GM21390 (cell line): Measurements from ENCODE around the gene BCOR.

Experiments
- ATAC-seq: cut with Tn5 transposase; IDR thresholded peaks from one replicate; pipeline ENCODE4 v1.9.1; 2021; ENCODE audit not compliant: unreplicated experiment

The BCOR gene

DNA sequence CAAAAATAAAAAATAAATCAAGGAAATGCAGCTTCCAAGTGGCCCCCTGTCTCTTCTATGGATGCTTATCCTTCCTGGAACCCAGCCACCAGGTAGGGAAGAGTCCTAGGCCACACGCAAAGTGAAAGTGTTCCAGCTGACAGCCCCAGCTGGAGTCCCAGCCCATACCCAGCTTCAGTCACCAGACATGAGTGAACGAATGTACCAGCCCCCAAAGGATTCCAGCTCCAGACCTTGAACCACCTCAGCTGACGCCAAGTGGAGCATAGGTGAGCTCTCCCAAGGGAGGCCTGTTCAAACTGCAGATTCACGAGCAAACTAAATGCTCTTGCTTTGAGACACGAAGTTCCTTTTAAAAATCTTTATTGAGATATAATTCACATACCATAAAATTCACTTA lies 62.0 kb downstream of the BCOR start:
- no peak for ATAC-seq

DNA sequence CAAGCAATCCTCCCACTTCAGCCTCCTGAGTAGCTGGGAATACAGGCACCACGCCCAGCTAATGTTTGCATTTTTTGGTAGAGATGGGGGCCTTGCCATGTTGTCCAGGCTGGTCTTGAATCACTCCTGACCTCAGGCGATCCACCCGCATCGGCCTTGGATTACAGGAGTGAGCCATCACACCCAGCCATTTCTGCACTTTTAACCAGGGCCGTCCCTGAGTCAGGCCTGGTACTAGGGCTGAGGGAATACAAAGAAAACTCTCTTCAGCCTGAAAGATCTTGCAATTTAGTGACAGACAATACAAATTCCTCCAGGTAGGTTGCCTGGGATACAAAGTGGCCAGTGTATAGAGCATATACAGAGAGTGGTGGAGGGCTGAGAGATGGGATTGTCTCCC lies 65.8 kb downstream of the BCOR start:
- no peak for ATAC-seq

DNA sequence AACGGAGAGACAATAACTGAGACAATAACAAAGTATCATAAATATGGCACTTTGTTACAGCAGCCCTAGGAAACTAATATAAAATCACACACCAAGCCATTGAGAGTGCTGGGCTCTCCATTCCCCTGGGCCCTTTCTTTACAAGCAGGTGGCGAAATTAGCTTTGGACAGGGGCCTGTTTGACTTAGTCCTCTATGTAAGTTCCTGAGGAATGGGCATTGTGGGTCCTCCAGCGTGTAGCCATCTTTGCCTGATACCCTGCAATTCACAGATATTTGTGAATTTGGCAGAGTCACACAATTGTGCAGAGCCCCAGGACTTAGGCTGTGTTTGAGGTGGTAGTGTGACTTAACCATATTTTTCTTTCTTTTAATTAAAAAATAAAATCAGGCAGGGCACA lies 67.6 kb downstream of the BCOR start:
- no peak for ATAC-seq

DNA sequence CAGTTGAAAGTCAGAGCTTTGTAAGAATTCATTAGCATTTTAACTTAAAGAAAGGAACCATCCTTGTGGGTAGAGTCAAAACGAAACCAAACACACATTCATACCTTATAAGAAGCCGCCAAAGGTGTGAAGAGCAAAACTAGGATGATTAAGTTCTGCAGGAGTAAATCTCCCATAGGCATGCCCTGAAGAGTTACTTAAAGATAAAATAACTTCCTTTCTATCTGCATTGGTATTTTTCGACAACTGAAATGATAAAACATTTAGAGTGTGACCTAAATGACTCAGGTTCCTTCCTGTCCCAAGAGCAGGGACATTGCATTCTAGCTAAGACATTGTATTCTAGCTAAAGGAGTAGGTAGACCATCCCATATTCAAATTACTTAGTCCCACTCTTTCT lies 75.3 kb downstream of the BCOR start:
- no peak for ATAC-seq

DNA sequence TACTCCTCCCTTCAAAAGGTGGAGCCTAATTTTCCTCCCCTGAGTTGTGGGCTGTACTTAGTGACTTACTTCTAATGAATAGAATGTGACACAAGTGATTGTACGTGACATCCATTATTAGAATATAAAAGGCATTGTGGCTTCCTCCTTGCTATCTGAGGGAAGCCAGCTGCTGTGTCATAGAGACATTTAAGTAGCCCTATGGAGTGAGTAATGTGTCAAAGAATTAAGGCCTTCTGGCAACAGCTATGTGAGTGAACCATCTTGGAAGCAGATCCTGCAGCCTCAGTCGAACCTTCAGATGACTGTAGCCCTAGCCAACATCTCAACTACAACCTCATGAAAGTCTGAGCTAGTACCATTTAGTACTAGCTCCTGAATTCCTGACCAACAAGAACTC lies 76.1 kb downstream of the BCOR start:
- no peak for ATAC-seq

DNA sequence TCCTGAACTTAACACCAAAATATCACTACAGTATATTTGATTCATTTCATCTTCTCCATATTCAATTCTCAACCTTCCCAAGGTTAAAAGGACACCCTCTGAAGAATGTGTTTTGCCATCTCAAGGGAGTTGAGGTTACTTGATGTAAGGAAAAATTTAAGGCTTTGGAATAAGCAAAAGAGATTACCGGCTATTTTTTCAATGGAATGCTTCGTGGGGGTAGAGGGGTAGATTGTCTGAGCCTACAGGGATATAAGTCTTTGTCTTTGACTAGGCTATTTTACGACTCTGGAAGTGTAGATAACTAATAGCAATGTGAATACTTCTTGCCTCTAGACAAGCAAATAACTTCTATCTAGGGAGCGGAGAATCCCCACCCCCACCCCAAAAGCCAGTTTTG lies 78.2 kb downstream of the BCOR start:
- ATAC-seq: no peak

DNA sequence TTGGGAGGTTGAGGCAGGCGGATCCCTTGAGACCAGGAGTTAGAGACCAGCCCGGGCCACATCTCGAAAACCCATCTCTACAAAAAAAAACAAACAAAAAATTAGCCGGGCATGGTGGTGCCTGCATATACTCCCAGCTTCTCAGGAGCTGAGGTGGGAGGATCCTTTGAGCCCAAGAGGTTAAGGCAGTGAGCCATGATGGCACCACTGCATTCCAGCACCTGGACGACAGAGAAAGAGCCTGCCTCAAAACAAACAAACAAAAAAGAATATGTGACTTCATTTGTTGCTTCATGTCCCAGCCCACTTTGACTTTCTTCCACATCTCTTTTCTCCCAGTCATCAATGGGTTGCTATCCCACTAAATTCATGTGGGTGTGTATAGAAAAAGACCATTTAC lies 79.7 kb downstream of the BCOR start:
- no peak for ATAC-seq

DNA sequence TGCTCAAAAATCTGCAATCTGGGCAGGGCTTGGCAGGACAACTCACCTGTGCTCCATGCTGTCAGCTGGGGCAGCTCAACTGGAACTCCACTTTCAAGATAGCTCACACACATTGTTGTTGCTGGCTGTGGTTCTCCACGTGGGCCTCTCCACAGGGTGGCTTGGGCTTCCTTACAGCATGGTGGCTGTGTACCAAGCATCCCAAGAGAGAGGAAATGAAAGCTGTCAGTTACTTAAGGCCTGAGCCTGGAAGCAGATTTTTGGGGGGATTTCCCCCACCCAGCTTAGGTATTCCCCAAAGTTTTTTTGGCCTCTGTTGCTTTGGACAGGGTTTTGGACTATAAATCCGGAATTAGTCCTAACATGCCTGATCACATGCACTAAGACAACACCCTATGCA lies 81.0 kb downstream of the BCOR start:
- no peak for ATAC-seq

DNA sequence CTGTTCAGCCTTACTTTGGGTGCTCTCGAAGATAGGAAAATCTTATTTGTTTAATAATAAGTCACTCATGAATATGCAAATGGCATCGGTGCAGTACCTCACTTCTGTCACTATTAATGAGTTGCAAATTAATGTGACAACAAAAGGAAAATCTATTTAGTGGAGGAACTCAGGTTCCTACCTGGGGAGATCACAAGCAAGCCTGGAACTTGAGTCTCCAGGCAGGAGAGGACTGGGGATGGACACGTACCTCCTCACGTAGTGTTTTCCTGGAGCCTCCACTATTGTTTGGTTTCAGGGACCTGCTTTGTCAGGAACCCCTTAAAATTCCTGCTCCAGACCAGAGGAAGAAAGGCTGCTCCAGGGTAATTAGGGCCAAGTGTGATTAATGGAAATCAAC lies 82.1 kb downstream of the BCOR start:
- ATAC-seq: no peak

DNA sequence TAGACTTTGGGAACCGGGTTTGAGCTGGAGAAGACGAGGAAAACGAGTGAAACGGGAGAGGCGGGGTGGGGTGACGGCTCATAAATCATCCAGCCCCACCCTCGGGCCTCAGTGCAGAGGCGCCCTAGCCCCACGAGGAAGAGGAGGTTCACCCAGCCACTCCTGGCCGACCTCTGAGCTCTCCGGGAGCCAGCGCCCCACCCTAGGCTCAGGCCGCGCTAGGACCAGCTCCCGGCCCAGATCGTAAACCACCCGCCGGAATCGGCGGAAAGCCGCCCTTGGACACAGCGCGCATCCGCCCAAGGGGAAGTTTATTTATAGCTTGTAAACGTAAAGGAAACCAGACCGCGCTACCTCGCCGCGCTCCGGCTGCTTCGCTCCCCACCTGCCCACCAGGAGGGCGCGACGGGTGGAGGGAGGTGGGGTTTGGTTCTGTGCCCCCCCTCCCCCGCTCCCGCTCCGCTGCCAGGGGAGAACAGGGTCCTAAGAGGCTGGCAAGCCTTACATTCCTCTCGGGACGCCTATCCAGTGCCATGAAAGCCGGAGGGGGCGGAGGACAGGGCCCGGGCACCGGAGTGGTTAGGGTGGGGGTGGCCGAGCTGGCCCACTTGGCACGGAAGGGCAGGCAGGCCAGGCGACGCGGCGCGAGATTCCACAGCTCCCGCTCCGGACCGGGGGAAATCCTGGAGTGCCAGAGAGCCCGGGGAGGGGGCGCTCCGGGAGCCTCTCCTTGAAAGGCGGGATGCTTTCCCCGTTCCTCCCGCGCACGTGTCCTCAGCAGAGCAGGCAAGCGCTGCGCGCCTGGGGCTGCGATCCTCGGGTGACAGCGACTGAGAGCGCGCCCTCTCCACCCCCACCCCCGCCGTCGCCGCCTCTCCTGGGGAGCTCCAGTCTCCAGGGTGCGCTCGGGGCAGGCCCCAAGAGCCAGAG lies 84.2 kb downstream of the BCOR start:
- ATAC-seq: peak; percentile 41

DNA sequence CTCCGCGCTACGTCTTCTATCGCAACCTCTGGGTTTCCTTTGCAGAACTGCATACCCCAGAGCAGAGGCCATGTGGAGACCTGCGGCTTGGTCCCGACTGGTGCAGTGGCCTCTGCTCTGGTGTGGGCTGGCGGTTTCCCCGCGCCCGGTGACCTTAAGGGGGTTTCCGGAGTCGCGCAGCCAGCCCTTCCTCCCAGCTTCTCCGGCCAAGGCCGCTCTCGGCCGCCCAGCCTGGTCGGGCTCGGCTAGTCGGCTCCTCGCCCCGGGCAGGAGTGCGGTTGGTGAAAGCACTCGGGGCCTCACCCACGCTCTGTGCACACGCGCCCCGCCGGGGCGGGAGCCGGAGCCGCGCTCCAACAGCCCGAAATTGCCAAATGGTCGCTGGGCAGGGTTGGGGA lies 84.9 kb downstream of the BCOR start:
- peak; percentile 38 for ATAC-seq

DNA sequence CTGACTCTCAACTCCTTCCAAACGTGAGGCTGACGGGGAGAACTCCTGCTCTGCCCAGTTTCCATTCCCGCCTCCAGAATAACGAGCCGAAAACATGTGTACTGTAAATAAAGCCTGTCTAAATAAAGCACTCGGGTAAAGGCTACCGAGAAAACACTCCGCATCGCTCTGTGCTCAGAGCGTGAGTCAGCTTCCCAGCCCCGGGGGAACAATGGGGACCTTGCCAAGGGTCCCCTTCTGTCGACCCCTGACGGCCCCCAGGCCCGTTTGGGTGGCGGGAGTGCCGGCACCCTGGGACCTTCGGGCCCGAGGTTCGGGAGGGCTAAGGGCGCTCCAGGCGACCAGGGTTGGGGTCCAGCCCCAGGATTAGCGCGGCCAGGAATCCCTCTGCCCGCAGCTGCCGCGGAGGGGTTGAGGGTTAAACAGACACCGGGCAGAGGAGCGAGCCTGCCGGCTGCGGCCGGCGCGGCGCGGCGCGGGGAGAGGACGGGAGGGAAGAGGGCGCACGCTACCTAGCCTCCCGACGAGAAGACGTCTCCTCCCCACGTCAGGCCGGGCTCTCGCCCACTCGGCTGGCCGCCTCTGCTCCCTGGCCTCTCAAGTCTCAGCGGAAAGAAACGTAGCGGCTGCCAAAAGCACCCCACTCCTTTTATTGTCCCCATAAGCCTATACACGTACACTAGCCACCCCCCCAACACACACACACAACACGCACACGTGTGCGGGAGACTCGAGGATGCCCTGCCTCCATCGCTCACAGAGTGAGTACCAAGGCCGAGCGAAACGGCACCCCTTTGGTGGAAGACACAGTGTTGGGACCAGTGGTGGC lies 85.5 kb downstream of the BCOR start:
- ATAC-seq: peak; percentile 14

DNA sequence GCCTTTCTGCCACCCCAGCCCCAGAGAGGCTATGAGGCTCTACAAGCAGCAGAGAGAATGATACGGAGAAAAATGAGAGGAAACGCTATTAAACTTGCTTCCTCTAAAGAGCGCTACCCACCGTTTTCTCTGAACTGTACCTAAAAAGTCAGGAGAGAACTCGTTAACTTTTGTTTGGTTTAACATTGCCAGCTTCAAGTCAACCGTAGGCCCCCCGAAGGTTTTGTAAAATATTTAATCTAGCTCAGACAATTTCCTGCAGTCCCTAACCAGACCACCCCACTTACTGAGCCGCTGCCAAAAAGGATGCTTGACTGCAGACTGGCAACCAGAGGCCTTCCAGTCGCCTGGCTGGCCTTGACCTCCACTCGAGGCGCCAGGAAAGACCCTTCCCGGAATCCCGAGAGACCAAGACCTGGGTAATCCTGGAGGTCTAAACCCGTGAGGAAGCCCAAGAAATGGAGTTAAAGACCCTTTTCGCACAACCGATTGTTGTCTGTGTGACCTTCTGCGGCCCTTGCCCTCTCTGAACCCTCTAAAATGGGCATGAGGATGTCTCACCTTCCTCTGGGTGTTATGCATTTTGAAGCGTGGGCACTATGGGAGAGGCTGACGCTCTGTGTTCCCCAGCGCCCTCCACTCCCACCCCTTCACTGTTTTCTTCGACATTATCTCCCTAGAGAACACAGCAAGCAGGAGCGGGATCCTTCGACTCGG lies 86.3 kb downstream of the BCOR start:
- no peak for ATAC-seq

DNA sequence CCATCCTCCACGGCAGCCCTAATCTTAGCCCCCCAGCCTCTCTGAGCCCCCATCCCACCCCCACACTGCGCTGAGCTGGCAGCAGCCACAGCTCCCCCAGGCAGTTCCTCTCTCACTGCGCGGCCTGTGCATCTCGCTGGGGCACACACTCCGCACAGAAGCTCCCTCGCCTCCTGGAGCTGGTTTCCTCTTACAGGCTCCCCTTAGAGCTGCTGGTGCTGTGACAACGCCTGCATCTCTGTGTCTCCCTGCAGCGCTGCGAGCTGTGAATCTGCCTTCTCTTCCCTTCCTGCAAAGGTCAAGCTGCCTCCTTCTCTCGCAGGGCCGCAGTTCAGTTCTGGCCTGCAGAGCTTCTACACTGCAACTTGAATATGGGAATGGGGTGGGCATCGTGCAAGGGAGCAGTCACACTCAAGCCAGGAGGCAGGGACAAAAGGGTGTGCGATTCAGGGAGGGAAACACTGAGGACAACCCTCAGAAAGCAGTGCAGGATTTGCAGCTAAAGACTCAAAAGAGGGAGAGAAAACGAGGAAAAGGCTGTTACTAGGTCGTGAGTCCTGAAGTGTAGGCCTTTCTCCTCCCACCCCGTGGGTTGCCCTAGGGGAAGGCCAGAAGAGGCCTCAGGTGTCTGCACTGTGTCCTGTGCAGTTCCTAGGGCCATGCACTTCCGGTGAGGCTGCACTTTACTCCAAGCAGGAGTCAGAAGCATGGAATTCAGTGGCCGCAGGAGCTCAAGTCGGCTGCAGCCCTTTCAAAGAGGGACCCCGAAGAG lies 87.0 kb downstream of the BCOR start:
- ATAC-seq: no peak

DNA sequence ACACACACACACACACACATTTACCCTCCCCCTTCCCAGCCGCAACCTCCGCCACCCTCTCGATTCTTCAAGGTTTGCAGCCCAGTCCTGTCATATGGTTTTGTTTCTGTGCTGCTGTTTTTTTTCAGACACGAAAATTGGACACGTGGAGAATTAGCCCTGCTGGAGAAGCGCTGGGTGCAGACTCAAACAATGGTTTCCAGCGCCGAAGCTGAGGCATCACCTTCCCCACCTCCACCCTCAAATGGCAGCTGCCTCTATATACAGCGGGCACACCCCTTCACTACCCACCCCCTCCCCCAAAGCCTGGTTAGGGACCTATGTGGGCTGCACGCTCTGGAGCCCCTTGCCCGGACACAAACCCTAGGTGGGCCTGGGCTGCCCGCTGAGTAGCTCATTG lies 87.9 kb downstream of the BCOR start:
- ATAC-seq: no peak

DNA sequence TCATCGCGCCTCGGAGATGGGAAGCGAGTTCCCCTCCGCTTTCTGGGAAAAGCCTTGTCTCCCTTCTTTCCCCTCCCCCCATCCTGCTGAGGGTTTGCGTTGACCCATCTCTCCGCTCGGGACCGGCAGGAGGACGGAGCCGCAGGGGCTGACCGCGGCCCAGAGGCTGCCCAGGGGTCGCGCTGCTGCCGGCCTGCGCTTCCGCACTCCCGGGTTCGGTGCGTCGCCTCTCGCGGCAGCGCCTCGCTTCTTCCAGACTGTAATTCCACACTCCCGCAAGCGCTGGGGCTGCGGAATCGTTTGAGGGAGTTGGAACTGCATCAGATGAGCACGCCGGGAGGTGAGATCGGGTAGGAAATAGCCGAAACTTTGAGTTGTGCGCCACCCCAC lies 88.3 kb downstream of the BCOR start:
- no peak for ATAC-seq

DNA sequence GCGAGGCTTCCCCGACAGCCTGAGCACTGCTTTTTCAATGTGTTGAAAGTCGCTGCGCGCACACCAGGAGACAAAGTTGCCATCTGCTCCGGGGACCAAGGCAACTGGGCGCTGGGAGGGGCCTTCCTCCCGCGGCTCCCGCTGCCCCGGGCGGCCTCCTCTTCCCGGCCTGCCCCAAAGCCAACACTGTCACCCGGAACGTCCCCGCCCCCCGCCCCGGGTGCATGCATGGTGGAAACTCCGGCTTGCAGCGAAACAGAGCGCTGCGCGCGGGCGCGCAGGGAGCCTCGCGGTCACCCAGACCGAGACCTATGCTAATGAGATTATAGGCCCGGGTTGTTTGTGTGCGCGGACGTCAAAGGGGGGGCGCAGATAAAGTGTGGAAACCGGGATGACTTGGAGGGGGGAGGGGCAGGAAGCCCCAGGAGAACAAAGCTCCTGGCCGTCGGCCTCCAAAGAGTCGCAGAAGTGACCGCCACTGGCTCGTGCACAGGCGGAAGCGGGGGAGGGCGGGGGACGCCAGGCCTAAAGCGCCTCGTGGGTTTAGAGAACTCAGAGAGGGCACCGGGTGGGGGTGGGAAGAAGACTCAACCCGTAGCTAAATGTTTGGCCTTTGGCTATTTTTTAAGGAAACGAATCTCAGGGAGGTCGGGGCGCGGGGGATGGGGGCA lies 88.8 kb downstream of the BCOR start:
- no peak for ATAC-seq

DNA sequence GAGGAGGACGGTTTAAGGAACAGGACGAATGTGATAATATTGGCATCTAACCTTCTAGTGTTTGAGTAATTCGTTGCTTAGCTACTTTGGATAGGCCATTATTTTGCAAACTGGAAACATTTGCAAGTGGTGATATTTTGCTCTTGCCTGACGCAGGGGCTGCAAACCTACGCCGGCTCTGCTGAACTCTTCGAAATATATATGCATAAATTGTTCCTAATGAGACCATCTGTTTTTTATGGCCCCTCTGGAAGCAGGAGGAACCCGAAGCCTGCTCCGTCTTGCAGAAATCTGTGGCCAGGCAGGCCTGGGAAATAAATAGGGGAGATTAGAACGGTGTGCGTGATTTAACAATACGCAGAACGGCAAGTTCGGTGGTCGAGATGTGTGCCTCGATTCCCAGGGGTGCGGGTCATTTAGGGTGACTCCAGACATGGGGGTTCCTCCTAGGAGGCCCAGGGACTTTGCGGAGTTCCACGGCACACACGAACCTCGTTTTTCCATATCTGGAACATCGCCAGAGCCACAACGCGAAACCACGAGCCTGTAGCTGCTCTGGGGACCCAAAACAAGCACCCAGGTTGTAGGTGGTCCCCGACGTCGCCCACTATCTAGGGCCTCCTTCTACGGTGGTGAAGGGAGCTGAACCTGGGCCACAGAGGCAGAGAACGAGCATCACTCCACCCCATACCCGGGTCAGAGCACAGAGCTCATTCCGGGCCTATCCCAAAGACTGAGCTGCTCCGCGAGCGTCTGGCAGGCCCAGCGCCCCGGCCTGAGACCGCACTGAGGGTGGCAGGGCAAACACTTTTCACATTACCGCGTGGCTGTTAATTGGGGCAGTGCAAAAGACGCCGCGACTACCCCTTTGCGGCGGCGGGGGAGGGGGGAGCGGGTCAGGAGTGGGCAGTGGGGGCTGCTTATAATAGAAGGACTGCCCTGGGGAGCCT lies 89.7 kb downstream of the BCOR start:
- ATAC-seq: no peak

DNA sequence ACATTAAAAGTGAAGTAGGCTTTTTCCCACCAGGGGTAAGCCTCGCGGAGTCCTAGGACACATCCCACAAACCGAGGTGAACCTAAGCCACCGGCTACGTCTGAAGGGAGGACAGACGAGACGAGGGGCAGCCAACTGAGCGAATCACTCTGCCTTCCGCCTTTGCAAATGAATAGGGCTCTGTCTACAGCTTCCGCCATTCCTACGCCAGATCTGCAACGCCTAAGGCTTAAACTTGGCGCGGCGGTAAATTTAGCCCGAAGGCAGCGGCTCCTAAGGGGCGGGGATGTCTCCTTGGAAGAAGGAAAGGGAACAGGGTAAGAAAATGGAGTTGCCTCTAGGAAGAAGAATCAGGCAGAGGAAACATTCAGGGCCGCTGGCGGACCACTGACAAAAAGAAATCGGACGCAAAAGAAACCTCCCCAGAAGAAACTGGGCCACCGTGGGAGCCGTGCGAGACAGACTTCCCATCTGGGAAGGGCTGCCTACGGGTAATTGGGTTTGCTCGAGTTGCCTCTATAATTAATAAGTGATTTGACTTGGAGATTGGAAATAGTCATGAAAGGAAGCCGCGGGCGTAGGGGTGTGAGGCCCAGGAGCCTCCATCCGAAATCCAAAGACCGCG lies 90.5 kb downstream of the BCOR start:
- ATAC-seq: no peak
